Mammary epithelial cell (primary cell): ENCODE measurements around the gene ADGRG1.

Experiments
- EZH2 ChIP-seq: IDR thresholded peaks from 2 replicates; pipeline ENCODE4 v1.6.1; 2012; ENCODE audit warnings: low read length, inconsistent platforms, borderline replicate concordance
- TF ChIP-seq, protein P1 (sequence below), 2 donors: IDR thresholded peaks in 1 of 2; conservative IDR thresholded peaks in 1 of 2; 2 replicates each; pipeline ENCODE4 v1.5.1; 2011 to 2012; ENCODE audit warnings: inconsistent platforms in 2 of 2, low read length in 2 of 2, mild to moderate bottlenecking in 2 of 2, control low read depth in 1 of 2, low read depth in 1 of 2; ENCODE audit not compliant: insufficient read depth in 1 of 2; ENCODE audit errors: extremely low read depth in 1 of 2

DNA sequence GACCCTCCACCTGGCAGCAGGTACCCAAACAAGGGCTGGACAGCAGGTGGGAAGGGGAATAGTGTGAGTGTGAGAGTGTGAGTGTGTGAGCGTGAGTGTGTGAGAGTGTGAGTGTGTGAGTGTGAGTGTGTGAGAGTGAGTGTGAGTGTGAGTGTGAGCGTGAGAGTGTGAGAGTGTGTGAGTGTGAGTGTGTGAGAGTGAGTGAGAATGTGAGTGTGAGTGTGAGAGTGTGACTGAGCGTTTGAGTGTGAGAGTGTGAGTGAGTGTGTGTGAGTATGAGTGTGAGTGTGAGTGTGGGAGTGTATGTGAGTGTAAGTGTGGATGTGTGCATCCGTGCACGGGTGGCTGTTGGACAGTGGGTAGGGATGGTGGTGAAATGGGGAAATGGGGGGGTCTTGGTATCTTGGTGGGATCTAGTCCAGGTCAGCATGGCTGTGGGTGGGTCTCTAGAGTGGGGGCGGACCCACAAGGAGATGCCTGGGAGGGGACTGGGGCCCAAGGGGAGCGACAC is 408 bp downstream of the ADGRG1 start:
- TF ChIP-seq, protein P1, sequence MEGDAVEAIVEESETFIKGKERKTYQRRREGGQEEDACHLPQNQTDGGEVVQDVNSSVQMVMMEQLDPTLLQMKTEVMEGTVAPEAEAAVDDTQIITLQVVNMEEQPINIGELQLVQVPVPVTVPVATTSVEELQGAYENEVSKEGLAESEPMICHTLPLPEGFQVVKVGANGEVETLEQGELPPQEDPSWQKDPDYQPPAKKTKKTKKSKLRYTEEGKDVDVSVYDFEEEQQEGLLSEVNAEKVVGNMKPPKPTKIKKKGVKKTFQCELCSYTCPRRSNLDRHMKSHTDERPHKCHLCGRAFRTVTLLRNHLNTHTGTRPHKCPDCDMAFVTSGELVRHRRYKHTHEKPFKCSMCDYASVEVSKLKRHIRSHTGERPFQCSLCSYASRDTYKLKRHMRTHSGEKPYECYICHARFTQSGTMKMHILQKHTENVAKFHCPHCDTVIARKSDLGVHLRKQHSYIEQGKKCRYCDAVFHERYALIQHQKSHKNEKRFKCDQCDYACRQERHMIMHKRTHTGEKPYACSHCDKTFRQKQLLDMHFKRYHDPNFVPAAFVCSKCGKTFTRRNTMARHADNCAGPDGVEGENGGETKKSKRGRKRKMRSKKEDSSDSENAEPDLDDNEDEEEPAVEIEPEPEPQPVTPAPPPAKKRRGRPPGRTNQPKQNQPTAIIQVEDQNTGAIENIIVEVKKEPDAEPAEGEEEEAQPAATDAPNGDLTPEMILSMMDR (conservative IDR thresholded peaks at IDR 0.05 in 1 of 2, IDR thresholded peaks at IDR 0.05 in 1 of 2; ENCODE audit: extremely low read depth in 1 of 2, insufficient read depth in 1 of 2, low read depth in 1 of 2, low read length in 2 of 2) = no peak
- no peak for TF ChIP-seq EZH2
